BLaER1 treated with 17β-estradiol and CSF1 and Interleukin-3, amounts not matched to agents 10 nM and 100 nM (cell line): ENCODE measurements around the gene BCAS3.

Experiments used
- H3K27ac ChIP-seq, 11 experiments: shearing (Covaris generic); formaldehyde crosslinking; 2 replicates each; pipeline ENCODE4 v1.8.1; 2022
- H3K27me3 ChIP-seq, 11 experiments: shearing (Covaris generic); formaldehyde crosslinking; 2 replicates each; pipeline ENCODE4 v1.8.1; 2022
- H3K36me3 ChIP-seq, 11 experiments: shearing (Covaris generic); formaldehyde crosslinking; 2 replicates each; pipeline ENCODE4 v1.8.1; 2022
- H3K4me1 ChIP-seq, 10 experiments: shearing (Covaris generic); formaldehyde crosslinking; 2 replicates each; pipeline ENCODE4 v1.8.1; 2022
- H3K4me2 ChIP-seq, 11 experiments: shearing (Covaris generic); formaldehyde crosslinking; 2 replicates each; pipeline ENCODE4 v1.8.1; 2022
- H3K4me3 ChIP-seq, 10 experiments: shearing (Covaris generic); formaldehyde crosslinking; 2 replicates each; pipeline ENCODE4 v1.8.1; 2022
- H3K9ac ChIP-seq, 11 experiments: shearing (Covaris generic); formaldehyde crosslinking; 2 replicates each; pipeline ENCODE4 v1.8.1; 2022
- H3K9me3 ChIP-seq, 11 experiments: shearing (Covaris generic); formaldehyde crosslinking; replicated peaks in 1 of 11; 2 replicates each; pipeline ENCODE4 v1.8.1; 2022
- H4K20me1 ChIP-seq, 11 experiments: shearing (Covaris generic); formaldehyde crosslinking; 2 replicates each; pipeline ENCODE4 v1.8.1; 2022
- Cebpa-rat ChIP-seq, 11 experiments: shearing (Covaris generic); IDR thresholded peaks; 2 replicates each; pipeline ENCODE4 v1.8.1; 2022

BCAS3 gene

GRCh38 chr17:61007980-61008379 lies 330.3 kb downstream of the BCAS3 start:
- Histone ChIP-seq H3K4me1 (no peaks in the 10 kb centered on the region), H4K20me1 (no peaks in the 10 kb centered on the region), H3K36me3 (no peaks in the 10 kb centered on the region), H3K9me3 (no peaks in the 10 kb centered on the region), H3K9ac (no peak overlapping the region), H3K27me3 (no peaks in the 10 kb centered on the region), H3K4me3 (no peak overlapping the region), H3K27ac (no peak overlapping the region), H3K4me2 (no peak overlapping the region)
- TF ChIP-seq Cebpa-rat (IDR thresholded peaks at IDR 0.05), result no peak

DNA sequence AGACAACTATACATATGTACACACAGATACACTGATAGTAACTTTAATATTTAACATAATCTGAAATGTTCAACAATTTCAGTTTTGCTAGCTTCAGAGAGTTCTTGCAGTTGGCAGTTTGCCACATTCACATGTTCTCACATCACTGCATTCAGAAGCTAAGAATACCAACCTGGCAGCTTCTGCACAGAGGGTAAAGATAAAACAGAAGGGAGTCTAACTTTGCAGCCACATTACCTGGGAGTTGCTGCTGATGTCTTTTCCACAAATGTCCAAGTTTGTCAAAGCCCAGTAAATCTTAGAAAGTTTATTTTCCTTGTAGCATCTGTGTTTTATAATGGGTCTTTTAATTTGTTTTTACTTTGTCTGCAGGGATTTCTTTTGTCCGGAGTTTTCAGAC lies 332.0 kb downstream of the BCAS3 start:
- H4K20me1 ChIP-seq, result no peaks in the 10 kb centered on the region
- H3K9ac ChIP-seq, result no peak overlapping the region
- H3K4me2 ChIP-seq, result no peak overlapping the region
- no peaks in the 10 kb centered on the region for H3K9me3 ChIP-seq
- H3K27me3 ChIP-seq, result no peaks in the 10 kb centered on the region
- no peaks in the 10 kb centered on the region for H3K4me1 ChIP-seq
- H3K4me3 ChIP-seq, result no peak overlapping the region
- H3K36me3 ChIP-seq, result no peaks in the 10 kb centered on the region
- H3K27ac ChIP-seq, result no peak overlapping the region
- no peak for TF ChIP-seq Cebpa-rat (IDR thresholded peaks at IDR 0.05)

DNA sequence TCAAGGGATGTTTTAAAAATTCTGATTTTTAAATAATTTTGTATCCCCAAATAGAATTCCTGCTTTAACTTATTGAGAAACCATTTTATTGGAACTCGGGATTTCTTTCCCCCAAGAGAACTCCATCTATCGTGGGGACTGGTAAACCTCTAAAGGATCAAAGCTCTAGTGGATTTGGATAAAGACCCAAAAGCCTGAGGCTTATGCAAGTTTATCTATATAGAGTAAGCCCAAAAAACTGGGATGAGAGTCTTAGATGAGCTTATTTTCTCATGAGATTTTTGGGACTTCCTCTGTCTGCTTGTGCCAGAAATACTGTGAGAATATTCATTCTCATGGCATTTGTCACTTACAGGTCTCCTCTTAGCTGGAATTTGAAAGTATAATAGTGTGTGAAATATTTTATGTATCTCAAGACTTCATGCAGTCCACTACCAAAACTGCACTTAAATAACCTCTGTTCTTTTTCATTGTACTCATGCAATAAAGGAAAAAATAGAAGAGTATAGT lies 333.1 kb downstream of the BCAS3 start:
- no peaks in the 10 kb centered on the region for H3K36me3 ChIP-seq
- H3K4me1 ChIP-seq, result no peaks in the 10 kb centered on the region
- H3K9ac ChIP-seq, result no peak overlapping the region
- H3K27ac ChIP-seq, result no peak overlapping the region
- no peaks in the 10 kb centered on the region for H4K20me1 ChIP-seq
- no peak overlapping the region for H3K4me3 ChIP-seq
- H3K9me3 ChIP-seq, result no peaks in the 10 kb centered on the region
- no peaks in the 10 kb centered on the region for H3K27me3 ChIP-seq
- H3K4me2 ChIP-seq, result no peak overlapping the region
- TF ChIP-seq Cebpa-rat (IDR thresholded peaks at IDR 0.05), result no peak

DNA sequence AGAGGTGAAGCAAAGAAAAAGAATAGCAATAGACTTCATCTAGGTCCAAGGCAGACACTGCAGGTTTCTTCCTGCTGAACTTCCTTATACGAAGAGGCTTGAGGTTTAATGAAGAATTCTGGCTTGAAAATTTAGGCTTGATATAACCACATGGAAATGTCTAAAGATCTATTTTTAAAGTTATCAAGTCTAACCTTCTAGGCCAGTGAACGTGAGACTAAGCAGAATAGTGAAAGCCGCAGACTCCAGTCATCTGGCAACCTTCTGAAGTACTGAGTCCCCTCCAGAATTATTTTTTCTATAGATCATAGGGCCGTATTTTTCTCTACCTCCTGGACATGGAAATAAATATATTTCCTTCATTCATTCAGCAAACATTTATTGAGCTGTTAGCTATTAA lies 333.6 kb downstream of the BCAS3 start:
- H3K9ac ChIP-seq, result no peak overlapping the region
- H3K27ac ChIP-seq, result no peak overlapping the region
- no peaks in the 10 kb centered on the region for H4K20me1 ChIP-seq
- no peaks in the 10 kb centered on the region for H3K9me3 ChIP-seq
- no peaks in the 10 kb centered on the region for H3K27me3 ChIP-seq
- H3K36me3 ChIP-seq, result no peaks in the 10 kb centered on the region
- H3K4me2 ChIP-seq, result no peak overlapping the region
- no peak for TF ChIP-seq Cebpa-rat (IDR thresholded peaks at IDR 0.05)
- H3K4me3 ChIP-seq, result no peak overlapping the region
- H3K4me1 ChIP-seq, result no peaks in the 10 kb centered on the region

DNA sequence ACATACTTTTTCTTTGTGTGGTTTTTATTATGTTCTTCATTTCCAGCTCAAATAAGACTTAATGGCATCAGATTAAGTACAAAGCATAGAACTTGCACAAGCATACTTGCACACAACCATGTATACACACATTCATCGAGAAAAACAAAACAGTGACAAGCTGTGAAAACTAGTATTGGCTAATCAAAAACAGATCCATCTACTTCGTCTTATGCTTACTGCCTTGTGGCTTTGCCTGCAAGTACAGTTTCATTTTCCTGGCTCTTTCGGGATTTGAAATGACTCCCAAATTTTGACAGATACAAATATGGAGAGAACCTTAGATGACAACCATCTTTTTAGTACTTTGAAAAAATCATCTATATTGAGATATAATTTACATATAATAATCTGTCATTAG lies 338.3 kb downstream of the BCAS3 start:
- Histone ChIP-seq H3K27me3 (no peaks in the 10 kb centered on the region), H4K20me1 (no peaks in the 10 kb centered on the region), H3K9ac (no peak overlapping the region), H3K27ac (no peak overlapping the region), H3K9me3 (no peaks in the 10 kb centered on the region), H3K36me3 (no peaks in the 10 kb centered on the region), H3K4me3 (no peak overlapping the region), H3K4me1 (no peaks in the 10 kb centered on the region), H3K4me2 (no peak overlapping the region)
- no peak for TF ChIP-seq Cebpa-rat (IDR thresholded peaks at IDR 0.05)

DNA sequence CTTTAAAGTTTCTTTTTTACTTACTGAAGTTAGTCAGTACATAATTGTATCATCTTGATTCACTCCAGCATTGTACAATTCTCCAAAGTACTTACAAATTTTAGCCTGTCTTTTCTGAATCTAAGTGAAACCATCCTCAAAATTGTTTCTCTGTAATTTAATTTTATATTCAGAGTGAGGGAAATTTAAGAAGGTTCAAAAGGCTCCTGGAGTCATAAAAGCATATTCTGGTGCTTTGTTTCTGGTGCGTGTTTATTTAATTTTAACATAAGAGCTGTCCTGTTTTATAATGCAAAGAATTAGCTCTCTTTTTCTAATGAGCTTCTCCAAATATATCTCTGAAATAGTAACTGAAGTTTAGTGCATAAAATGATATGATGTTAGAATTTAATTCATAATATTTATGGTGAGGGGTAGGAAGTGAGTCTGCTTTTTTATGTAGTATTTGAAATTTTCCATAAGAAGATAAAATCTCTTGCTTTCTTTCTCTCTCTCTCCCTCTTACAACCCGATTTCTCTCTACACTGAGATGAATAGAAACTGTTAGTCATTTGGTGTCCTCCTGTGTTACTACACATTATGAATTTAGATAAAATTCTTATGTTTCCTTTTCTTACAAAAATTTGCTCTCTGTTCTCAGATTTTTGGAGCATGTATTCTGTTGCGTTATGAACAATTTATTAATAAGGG lies 339.8 kb downstream of the BCAS3 start:
- Histone ChIP-seq H3K4me1 (no peaks in the 10 kb centered on the region), H3K4me3 (no peak overlapping the region), H4K20me1 (no peaks in the 10 kb centered on the region), H3K9ac (no peak overlapping the region), H3K27me3 (no peaks in the 10 kb centered on the region), H3K36me3 (no peaks in the 10 kb centered on the region), H3K27ac (no peak overlapping the region), H3K4me2 (no peak overlapping the region), H3K9me3 (no peaks in the 10 kb centered on the region)
- TF ChIP-seq Cebpa-rat (IDR thresholded peaks at IDR 0.05), result no peak

GRCh38 chr17:61018938-61019337 lies 341.3 kb downstream of the BCAS3 start:
- no peak for TF ChIP-seq Cebpa-rat (IDR thresholded peaks at IDR 0.05)
- H3K9ac ChIP-seq, result no peak overlapping the region
- H3K36me3 ChIP-seq, result no peaks in the 10 kb centered on the region
- no peak overlapping the region for H3K4me3 ChIP-seq
- H3K4me1 ChIP-seq, result no peaks in the 10 kb centered on the region
- no peaks in the 10 kb centered on the region for H3K27me3 ChIP-seq
- no peaks in the 10 kb centered on the region for H3K9me3 ChIP-seq
- no peak overlapping the region for H3K27ac ChIP-seq
- no peak overlapping the region for H3K4me2 ChIP-seq
- no peaks in the 10 kb centered on the region for H4K20me1 ChIP-seq

GRCh38 chr17:61023996-61024395 lies 346.3 kb downstream of the BCAS3 start:
- no peak overlapping the region for H3K4me3 ChIP-seq
- H4K20me1 ChIP-seq, result no peaks in the 10 kb centered on the region
- H3K36me3 ChIP-seq, result no peaks in the 10 kb centered on the region
- H3K4me1 ChIP-seq, result no peaks in the 10 kb centered on the region
- H3K9me3 ChIP-seq, result no peaks in the 10 kb centered on the region
- no peak overlapping the region for H3K27ac ChIP-seq
- no peaks in the 10 kb centered on the region for H3K27me3 ChIP-seq
- H3K4me2 ChIP-seq, result no peak overlapping the region
- H3K9ac ChIP-seq, result no peak overlapping the region
- no peak for TF ChIP-seq Cebpa-rat (IDR thresholded peaks at IDR 0.05)

DNA sequence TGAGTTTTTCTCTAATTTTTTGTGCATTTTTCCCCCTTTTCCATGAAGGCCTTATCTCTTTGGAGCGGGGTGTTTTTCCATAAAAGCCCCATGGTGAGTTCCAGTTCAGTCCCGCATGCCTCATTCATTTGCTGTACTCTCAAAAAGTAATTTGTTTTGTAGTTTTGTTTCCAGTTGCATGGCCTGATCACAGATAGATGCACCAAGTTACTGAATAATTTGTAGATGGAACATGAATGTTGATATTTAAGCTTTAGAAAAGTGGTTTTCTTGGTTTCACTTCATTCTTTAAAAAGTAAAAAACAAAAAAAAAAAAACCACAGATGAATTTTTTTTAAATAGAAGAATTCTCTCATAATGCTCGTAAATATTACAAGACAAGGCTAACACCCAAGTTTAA lies 349.2 kb downstream of the BCAS3 start:
- no peak for TF ChIP-seq Cebpa-rat (IDR thresholded peaks at IDR 0.05)
- H3K27me3 ChIP-seq, result no peaks in the 10 kb centered on the region
- H4K20me1 ChIP-seq, result no peaks in the 10 kb centered on the region
- no peaks in the 10 kb centered on the region for H3K9me3 ChIP-seq
- no peak overlapping the region for H3K4me3 ChIP-seq
- no peak overlapping the region for H3K27ac ChIP-seq
- no peaks in the 10 kb centered on the region for H3K4me1 ChIP-seq
- no peaks in the 10 kb centered on the region for H3K36me3 ChIP-seq
- H3K9ac ChIP-seq, result no peak overlapping the region
- no peak overlapping the region for H3K4me2 ChIP-seq

- Histone ChIP-seq H4K20me1 (no peaks in the 10 kb centered on the region), H3K27ac (no peak overlapping the region), H3K4me2 (no peak overlapping the region), H3K27me3 (no peaks in the 10 kb centered on the region), H3K9me3 (no peaks in the 10 kb centered on the region), H3K4me3 (no peak overlapping the region), H3K9ac (no peak overlapping the region), H3K36me3 (no peaks in the 10 kb centered on the region), H3K4me1 (no peaks in the 10 kb centered on the region)
- TF ChIP-seq Cebpa-rat (IDR thresholded peaks at IDR 0.05), result no peak
Observed at GRCh38 chr17:61029181-61029580, 351.5 kb downstream of the BCAS3 start.
